Measurements from ENCODE around the gene MAP4K3.
"Not testable (repeated sequence)": the region's sequence is repeated elsewhere in the genome, so short reads cannot be mapped to it uniquely, and the experiment has no call there.

MAP4K3 gene

DNA sequence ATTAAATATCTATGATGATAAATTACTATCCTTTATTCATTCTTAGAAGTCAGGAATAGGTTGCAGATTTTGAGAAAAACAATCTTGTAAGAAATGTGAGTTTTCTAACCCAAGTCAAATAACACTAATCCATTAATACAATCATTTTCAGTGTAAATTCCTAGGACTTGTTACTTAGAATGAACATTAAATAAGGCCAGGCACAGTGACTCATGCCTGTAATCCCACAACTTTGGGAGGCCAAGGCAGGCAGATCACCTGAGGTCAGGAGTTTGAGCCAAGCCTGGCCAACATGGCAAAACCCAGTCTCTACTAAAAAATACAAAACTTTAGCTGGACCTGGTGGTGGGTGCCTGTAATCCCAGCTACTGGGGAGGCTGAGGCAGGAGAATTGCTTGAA lies 147.5 kb downstream of the MAP4K3 start:
- DNase-seq, result no peak

DNA sequence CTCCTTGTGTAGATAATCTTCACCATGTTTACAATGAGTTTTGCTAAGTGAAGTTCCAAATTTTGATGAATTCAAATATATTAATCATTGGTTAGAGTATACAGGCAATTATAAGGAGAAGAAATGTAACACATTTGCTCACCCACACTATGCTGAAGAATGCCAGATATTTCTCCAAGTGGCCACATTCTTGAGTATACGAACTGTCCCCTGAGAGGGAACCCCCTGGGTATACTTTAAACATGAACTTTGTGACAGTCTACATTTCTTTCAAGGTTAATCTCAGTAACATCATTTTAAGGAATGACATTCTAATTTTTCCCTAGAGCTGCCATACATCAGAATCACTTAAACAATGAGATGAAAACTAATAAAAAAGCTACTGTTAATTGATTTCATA lies 153.5 kb downstream of the MAP4K3 start:
- no peak for DNase-seq

DNA sequence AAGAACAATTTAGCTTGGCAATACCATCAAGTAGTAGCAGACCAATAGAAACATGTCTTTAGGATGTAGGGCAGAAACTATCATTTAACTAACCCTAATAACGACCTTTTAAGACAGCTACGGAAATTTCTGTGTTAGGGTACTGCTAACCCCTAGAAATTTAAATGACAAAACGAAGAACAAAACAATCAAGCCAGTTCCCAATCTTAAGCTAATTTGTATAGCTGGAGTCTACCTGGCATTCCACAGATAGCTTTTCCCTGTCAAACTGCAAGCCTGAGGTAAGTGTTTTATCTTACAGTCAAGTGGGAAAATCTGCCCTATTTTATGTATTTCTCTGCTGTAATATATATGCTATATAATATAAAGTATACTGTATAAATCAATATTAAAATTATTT lies 155.7 kb downstream of the MAP4K3 start:
- no peak for DNase-seq

DNA sequence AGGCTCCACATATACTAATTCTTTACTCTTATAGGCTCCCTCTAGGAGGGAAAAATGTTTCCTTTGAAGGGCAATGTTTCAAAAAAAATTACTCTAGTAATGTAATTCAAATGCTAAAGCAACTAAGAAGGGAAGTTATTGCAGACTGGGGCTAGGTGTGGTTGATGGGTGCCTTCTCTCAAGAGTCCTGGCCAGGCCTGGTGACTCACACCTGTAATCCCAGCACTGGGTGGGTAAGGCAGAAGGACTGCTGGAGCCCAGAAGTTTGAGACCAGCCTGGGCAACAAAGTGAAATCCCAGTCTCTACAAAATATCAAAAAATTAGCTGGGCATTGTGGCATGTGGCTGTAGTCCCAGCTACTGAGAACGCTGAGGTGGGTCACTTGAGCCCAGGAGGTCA lies 162.1 kb downstream of the MAP4K3 start:
- no peak for DNase-seq

DNA sequence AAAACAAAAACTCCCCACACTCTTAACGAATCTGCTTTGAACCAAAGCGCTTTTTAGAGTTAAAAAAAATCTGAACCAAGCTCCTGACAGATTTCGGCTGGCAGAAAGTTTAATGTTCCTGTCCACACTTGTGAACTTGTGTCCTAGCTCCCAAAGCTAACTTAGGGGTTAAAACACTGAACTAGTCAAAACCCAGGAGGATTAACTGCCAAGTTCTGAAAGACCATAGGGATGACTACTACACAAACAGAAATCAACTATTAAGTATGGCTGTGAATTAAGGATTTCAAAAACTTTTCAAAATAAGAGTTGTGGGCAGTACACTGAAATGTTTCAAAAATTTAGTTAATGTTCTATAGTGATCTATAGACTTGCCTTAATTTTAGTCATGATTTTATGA lies 167.1 kb downstream of the MAP4K3 start:
- DNase-seq, result no peak

DNA sequence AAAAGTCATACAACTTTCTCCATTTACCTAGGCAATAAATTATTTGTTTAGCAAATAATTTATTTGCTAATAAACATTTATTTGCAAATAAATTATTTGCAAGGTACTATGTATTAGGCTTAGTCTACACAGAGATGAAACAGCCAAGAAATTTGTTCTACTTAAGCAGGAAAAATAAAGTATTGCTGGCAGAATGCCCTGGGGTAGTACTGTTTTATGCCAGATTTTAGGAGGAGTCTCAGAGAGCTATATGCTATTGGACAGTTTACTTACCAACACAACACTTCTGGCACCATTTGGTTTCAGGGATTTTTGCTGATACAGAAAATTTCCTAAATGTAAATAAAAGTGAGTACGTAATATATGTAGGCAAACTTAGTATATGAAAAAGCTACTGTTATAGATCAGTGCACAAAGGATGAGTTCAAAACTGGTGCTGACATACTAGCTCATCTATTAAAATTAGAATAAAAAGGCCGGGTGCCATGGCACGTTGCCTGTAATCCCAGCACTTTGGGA lies 170.1 kb downstream of the MAP4K3 start:
- no peak for DNase-seq

DNA sequence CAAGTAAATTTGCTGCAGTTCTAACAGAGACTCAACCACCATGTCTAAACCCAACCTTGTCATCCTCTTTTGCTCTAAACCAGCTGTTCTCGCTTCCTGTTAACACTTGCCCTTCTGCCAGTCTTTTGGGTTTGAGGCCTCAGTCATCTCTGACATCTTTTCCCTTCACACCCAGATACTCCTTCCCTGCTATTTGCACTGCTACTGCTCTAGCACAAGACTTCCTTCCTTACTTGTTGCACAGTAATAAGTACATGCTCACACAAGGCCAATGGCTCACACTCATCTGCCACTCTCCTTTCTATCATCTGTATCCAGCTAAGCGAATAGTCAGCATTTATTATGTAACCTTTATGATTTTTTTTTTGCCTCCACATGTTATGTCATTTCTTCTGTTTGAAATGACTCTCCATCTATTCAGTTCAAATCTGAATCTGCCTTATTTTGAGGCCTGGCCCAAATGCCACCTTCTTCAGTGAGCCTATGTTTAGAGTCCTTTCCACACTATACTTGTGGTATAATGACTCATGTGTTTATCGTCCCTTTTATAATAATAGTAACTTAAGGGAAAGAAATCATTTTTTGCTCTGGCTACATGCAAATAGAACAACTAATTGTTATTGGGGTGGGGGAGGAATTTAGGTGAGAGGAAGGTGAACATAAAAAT lies 170.8 kb downstream of the MAP4K3 start:
- DNase-seq, result no peak

DNA sequence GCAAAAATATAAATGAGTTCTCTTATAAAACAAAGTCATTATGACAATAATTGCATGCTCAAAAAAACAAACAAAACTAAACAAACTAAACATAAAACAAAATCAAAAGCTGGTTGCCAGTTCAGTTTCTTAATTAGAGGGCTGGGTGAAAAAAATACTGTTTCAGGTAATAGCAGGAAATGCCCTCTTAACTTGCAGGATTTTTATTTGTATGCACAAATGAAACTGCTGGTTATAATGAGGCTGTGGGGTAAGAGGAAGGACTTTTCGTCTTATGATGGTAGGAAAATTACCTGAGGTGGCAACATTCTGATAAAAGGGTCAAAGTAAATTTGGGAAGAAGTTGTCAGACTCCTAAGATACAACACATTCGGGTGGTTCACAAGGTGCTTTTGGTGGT lies 171.8 kb downstream of the MAP4K3 start:
- no peak for DNase-seq

DNA sequence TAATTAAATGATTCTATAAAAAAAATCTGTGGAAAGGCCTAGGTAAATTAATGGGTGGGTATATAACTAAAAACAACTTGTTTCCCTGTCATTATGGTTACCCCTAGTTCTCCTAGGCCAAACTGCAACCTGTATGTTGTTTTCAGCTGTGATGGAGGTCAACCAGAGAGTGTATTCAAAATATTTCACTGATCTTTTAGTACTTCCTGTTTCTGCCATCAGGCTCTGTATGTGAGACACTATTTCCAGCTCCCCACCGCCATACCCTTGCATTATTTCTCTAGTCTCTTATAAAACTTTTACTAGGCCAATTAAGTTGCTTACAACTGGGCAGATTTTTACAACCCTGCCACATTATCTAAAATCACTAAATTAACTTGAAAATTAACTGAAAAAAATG lies 172.4 kb downstream of the MAP4K3 start:
- DNase-seq, result no peak

DNA sequence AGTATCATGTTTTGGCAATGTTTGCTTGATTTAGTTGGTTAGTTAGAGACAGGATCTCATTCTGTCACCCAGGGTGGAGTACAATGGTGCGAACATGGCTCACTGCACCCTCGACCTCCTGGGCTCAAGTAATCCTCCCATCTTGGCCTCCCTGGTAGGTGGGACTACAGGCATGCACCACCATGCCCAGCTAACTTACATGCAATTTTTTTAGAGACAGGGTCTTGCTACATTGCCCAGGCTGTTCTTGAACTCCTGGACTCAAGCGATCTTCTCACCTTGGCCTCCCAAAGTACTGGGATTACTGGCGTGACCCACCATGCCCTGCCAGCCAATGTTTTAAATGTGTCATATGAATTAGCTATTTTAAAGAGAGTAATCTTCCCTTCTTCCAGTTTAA lies 177.0 kb downstream of the MAP4K3 start:
- no peak for DNase-seq

DNA sequence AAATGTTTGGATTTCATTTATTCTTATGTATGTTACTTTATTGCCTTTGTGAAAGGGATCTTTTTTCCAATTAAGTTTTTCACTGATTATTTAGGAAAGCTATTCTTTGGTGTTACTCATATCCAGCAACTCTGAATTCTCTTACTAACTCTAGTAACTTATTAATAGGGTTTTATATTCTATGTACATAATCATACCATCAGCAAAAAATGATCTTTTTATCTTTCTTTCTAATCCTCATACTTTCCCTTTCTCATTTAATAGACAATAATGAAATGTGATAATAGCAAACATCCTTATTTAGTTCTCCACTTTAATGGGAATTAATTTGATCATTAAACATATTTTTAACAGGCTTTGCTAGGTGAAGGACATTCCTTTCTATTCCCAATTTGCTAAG lies 181.0 kb downstream of the MAP4K3 start:
- DNase-seq, result no peak

DNA sequence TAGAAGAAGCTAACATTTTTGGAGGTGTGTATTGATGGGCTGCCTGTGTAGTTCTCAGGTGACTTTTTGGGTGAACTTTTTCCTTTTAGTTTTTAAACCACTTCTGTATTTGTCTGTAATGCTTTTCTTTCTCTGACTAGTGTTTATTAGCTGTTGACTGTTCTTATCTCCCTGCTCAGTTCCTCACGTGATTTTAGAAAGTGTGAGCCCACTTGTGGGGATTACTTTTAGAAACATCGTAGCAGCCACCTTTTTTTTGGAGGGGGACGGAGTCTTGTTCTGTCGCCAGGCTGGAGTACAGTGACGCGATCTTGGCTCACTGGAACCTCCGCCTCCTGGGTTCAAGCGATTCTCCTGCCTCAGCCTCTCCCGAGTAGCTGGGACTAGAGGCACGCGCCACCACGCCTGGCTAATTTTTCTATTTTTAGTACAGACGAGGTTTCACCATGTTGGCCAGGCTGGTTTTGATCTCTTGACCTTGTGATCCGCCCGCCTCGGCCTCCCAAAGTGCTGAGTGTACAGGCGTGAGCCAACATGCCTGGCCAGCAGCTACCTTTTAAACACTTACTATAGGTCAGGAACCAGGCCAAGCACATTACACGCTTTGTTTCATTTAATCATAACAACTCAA lies 184.1 kb downstream of the MAP4K3 start:
- no peak for DNase-seq

DNA sequence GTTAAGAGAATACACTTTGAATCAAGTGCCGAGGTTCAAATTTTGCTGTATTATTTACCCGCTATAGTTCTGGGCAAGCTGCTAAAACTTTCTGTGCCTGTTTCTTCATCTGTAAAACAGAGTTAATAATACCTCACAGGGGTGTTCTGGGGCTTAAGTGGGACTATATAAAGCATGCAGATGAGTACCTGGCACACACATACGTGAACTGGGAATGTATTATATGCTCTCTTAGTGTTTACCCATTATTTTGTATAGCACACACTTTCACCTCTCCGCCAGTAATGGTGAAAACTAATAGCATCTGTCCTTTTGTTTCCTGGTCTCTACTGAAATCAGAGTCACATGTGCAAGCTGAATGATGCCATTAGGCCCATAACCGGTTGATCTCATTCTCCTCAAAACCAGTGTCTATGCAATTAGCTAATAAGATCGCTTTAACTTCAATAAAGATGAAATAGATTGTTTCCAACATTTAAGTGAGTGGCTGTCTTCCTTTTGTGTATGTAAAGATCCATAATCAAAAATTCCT lies 189.5 kb downstream of the MAP4K3 start:
- no peak for DNase-seq

DNA sequence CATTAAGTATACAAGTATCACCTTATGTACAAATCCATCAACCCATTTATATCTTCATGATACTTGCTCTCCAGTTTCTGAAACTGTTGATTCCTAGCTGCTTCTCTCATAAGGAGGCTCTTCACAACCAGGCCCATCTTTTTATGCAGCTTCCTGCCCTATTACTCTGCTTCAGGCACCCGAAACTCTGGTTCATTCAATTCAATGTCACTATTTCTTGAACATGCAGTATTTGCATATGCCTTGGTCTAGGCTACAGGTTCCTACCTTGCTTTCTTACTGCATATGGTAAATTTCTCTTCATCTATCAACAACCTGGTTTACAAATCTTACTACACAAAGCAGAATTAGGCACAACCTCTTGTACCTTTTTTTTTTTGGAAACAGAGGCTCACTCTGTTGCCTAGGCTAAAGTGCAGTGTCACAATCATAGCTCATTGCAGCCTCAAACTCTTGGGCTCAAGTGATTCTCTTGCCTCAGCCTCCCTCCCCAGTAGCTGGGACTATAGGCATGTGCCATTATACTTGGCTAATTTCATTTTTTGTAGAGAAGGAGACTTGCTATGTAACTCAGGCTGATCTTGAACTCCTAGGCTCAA lies 190.6 kb downstream of the MAP4K3 start:
- no peak for DNase-seq

DNA sequence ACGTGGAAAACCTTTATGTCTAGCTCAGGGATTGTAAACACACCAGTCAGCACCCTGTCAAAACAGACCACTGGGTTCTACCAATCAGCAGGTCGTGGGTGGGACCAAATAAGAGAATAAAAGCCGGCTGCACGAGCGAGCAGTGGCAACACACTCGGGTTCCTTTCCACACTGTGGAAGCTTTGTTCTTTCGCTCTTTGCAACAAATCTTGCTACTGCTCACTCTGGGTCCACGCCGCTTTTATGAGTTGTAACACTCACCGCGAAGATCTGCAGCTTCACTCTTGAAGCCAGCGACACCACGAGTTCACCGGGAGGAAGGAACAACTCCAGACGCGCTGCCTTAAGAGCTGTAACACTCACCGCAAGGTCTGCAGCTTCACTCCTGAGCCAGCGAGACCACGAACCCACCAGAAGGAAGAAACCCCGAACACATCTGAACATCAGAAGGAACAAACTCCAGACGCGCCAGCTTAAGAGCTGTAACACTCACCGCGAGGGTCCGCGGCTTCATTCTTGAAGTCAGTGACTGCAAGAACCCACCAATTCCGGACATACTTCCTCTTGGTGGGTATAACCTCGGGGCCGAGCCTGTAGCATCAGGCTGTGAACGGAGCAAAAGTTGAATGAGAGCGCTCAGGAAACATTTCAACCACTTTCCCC lies 192.0 kb downstream of the MAP4K3 start:
- peak; percentile 31 for DNase-seq

DNA sequence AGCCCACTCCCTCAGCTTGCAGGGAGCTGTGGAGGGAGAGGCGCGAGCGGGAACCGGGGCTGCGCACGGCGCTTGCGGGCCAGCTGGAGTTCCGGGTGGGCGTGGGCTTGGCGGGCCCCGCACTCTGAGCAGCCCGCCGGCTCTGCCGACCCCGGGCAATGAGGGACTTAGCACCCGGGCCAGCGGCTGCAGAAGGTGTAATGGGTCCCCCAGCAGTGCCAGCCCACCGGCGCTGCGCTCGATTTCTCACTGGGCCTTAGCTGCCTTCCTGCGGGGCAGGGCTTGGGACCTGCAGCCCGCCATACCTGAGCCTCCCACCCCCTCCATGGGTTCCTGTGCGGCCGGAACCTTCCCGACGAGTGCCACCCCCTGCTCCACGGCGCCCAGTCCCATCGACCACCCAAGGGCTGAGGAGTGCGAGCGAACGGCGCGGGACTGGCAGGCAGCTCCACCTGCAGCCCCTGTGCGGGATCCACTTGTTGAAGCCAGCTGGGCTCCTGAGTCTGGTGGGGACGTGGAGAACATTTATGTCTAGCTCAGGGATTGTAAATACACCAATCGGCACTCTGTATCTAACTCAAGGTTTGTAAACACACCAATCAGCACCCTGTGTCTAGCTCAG lies 192.7 kb downstream of the MAP4K3 start:
- not testable (repeated sequence) for DNase-seq

DNA sequence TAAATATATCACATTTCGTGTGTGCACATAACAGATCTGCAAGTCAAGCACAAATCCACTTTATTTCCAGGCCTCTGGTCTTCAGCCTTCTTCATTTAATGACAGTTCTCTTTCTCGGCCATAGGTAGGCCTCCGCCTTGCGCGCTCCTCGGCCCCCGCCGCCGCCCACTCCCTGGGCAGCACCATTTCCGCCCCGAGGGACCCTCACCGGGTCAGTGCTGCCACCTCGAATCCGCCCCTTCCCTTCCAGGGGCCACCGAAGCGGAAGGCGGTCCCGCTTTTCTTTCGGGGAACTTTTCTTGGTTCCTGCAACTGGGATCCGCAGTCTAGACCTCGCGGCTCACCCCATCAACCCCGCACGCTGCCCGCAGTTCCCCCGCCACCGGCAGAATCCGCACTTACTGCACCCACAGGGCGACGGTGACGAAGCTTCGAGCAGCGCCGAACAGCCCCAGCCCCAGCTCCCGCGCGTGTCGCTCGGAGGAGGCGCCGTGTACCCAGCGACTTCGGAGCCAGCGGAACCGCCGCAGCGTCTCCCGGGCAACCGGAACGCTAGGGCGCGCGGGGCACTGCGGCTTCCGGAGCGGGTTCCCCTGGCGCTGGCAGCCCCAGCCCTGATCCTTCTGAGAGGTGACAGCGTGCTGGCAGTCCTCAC lies 193.5 kb downstream of the MAP4K3 start, which contains the start of gene CDKL4:
Gene CDKL4 (minus strand): TSS at position 502 of the 655 bp plus-strand sequence.
- peak; percentile 34 for DNase-seq

DNA sequence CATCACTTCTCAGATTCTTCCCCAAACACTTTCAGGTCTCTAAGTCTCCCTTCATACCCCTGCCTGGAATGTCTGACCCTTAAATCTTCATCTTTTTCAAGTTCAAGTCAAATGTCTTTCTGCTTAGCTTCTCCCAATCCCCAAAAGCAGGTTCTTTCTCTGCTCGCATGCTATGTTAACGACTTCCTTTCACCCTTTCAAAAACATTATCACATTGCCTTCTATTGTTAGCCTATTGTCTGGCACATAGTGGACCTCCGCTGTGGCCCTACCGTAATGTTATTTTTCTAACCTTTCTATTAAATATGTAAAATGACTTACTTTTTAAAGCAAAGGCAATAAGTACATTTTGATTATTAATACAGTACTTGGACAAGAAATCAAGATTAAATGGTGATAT lies 195.5 kb downstream of the MAP4K3 start:
- no peak for DNase-seq

DNA sequence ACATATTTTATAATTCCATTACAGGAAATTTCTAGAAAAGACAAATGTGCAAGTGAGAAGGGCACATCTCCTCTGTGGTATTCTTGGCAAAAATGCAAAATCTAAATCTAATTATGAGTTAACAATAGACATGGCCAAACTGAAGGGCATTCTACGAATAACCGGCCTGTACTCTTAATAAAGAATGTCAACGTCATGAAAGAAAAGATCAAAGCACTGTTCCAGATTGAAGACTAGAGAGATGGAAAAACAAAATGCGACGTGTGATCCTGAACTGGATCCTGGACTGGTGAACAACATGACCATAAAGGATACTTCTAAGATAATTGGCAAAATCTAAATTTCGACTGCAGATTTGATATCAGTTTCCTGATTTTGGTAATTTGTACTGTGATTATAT lies 196.3 kb downstream of the MAP4K3 start:
- no peak for DNase-seq

DNA sequence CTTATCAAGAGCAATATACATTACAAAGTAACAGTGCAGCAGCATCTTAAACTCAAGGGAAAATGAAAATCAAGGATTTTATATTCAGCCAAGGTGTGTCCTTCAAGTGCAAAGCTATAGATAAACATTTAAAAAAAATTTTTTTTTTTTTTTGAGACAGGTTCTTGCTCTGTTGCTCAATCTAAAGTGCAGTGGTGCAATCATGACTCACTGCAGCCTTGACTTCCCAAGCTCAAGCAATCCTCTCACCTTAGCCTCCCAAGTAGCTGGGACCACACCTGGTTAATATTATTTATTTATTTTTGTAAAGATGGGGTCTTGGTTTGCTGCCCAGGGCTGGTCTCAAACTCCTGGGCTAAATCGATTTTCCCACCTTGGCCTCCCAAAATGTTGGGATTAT lies 202.3 kb downstream of the MAP4K3 start:
- no peak for DNase-seq

DNA sequence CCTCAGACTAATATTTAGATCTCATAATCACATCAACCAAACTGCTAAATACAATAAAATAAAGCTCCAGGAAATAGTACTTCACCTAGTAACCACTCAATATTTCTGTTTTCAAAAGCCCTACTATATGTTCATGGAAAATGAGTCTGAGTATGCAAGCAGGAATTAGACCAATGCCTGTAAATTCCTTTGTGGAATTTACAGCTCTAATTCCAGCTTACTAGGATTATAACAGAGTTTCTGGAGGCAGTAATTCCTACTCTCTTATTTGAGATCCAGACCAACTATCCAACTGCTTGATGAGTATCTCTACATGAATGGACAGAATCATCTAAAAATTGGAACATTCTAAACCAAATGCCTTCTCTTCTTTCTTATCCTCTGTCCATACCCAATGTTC lies 204.9 kb downstream of the MAP4K3 start:
- no peak for DNase-seq

DNA sequence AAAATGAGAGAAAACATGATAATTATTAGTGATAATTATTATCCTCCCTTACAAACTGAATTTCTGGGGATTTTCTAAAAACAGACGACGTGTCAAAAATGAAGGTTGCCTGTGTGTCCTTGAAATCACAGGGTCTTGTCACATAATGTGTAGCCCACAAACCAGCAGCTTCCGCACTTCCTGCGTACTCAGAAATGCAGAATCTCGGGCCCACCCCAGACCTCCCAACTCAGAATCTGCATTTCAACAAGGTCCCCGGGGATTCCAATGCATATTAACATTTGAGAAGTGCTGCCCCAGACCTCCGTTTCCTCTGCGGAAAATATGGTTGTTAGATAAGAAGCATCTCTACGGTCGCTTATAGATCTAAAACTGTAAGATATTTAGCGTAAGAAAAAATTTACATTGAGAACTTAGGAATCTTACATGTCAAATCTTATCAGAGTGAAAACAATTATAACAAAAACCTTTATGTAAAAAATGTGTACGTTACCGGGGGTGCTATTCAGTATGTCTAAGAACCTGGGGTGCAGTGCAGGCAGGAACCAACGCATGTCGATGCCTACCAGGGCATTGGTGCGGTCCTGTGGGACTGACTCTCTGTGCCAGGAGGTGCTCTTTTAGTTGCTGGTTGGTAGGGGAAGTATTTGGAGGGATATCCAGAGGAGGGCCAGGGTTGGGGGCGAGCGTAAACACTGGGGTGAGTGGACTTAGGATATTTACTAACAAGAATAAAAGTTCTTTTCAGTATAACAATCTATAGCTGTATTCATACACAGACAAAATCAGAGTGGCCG lies 208.5 kb downstream of the MAP4K3 start:
- DNase-seq, result no peak

All from activated naive CD4-positive, alpha-beta T cell treated with anti-CD3 and anti-CD28 coated beads, Interleukin-2, amount 50 U/mL, for 16 hours (primary cell).